ENCODE measurements around the gene CD248. TPM values are rescaled to one million over a fixed set of nuclear protein-coding genes. Genes with fewer than 3 reads are reported as not detected.

CD248 gene
- total RNA-seq, 2 experiments from 2014 or later: 16.8 to 35.5 TPM

DNA sequence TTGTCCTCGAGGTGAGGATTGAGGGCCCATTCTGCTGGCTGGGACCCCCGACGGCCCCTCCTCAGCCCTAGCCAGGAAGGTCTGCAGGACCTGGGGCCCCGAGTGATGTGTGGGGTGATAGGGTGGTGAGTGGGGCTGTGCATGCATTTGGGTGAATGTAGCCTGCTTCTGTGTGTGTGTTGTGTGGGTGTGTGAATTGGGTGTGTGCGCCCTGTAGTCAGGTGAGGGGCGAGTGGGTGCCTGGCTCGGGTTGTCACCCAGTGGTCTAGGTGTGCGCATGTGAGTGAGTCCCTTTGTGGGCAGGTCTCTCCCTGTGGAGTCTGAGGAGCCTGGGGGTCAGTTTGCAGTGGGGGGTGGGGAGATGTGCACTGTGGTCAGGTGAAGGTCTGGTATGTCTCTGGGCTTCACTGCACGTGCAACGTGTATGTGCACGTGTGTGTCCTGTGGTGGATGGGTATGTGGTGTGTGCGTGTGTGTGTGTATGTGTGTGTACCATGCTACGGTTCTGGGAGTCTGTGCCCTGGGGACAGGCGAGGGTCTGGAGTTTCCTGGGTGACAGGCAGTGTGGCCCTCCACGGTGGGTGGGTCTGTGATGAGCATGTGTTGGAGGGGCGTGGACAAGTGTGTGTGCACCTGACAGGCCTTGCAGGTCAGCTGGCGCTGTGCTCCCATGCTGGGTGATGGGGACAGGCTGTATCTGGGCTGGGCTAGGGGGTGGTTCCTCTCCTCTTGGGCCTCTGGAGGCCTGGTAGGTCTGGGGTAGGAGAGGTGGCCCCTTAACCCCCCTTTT, 24.1 kb downstream of the CD248 start:
- Mint-ChIP-seq H3K4me3 (no peak overlapping the region), H3K27ac (no peak overlapping the region), H3K27me3 (peaks cover 30% of the 10 kb centered on the region), H3K9me3 (ENCODE audit: low read depth) (no peaks in the 10 kb centered on the region), H3K36me3 (no peaks in the 10 kb centered on the region), H3K4me1 (peaks cover 31% of the 10 kb centered on the region)
- ATAC-seq (no peak), DNase-seq (no peak)
- CTCF ChIA-PET: no interaction called here

GRCh38 chr11:66291706-66292542, 24.9 kb downstream of the CD248 start, which contains the start of gene TMEM151A:
Gene TMEM151A (plus strand): TSS chr11:66291894. CDS start chr11:66292014, 120 bp downstream.
- peaks cover 39% of the 10 kb centered on the region for H3K4me1 Mint-ChIP-seq
- no peaks in the 10 kb centered on the region for H3K36me3 Mint-ChIP-seq
- H3K27ac Mint-ChIP-seq: no peak within 1 kb of the TSS
- H3K9me3 Mint-ChIP-seq (ENCODE audit: low read depth): no peaks in the 10 kb centered on the region
- ATAC-seq: no peak
- CTCF ChIA-PET: interaction anchor here (0.5 to 4.1 kb wide), 6 partner anchors 9 to 126 kb away, joined by 3 to 31 read pairs (median 4); partner anchors contain the start of gene RIN1
- DNase-seq: no peak
- H3K27me3 Mint-ChIP-seq: peaks cover 30% of the 10 kb centered on the region
- no peak within 1 kb of the TSS for H3K4me3 Mint-ChIP-seq

- ATAC-seq: no peak
- H3K27ac Mint-ChIP-seq: no peak overlapping the region
- peaks cover 30% of the 10 kb centered on the region for H3K27me3 Mint-ChIP-seq
- peaks cover 41% of the 10 kb centered on the region for H3K4me1 Mint-ChIP-seq
- DNase-seq: no peak
- CTCF ChIA-PET: interaction anchor here (0.5 to 4.1 kb wide), 6 partner anchors 9 to 127 kb away, joined by 3 to 31 read pairs (median 4); partner anchors contain the start of gene RIN1
- H3K4me3 Mint-ChIP-seq: no peak overlapping the region
- no peaks in the 10 kb centered on the region for H3K9me3 Mint-ChIP-seq (ENCODE audit: low read depth)
- H3K36me3 Mint-ChIP-seq: no peaks in the 10 kb centered on the region
Measured at GRCh38 chr11:66291303-66291705, 25.5 kb downstream of the CD248 start.

- no peaks in the 10 kb centered on the region for H3K9me3 Mint-ChIP-seq (ENCODE audit: low read depth)
- ATAC-seq: no peak
Measured at GRCh38 chr11:66290330-66290621, 26.6 kb downstream of the CD248 start.

DNA sequence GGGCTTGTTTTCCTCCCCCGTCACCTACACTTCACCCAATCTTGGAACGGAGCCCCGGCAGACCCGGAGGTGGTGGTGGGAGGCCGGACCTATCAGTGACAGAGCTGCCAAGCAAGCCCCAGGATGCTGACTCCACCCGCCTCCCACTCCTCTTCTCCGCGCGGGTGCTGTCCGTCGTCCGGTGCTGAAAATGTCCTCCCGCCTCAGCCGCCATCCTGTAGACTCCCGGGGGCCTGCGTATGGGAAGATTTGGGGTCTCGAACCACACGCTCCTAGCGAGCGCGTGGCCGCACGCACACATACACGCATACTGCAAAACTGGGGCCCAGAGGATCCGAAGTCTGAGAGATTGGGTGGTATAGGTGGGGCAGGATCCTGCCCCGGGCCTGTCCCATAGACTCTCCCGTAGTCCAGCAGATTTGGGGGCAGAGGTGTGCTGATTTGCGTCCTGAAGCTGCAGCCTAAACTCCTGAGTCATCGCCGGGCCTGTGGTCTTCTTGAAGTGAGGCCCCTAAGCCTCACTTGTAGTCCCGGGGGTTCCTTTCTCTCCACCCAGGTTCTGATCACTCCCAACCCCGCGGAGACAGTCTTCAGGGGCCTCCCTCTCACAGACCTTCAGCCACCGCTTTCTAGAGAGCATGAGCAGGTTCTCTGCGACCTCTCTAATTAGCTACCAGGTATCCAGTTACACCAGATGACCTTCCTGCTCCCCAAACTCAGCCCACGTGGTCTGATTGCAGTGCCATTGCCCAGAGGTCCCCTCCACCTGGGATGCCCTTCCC, 27.1 kb downstream of the CD248 start:
- Mint-ChIP-seq H3K27me3 (peaks cover 30% of the 10 kb centered on the region), H3K4me3 (peak overlapping the region; percentile 91), H3K9me3 (ENCODE audit: low read depth) (no peaks in the 10 kb centered on the region), H3K36me3 (no peaks in the 10 kb centered on the region), H3K4me1 (peaks cover 41% of the 10 kb centered on the region), H3K27ac (peak overlapping the region; percentile 73)
- peak; percentile 85 for DNase-seq
- peak; percentile 57 for ATAC-seq
- CTCF ChIA-PET: interaction anchor here (0.7 to 8.5 kb wide), 20 partner anchors 8 to 245 kb away, joined by 3 to 75 read pairs (median 4); partner anchors contain the start of genes CD248, MRPL11 and RIN1

More at GRCh38 chr11:66290330-66290621, 26.6 kb downstream of the CD248 start:
- no peak overlapping the region for H3K27ac Mint-ChIP-seq
- peaks cover 30% of the 10 kb centered on the region for H3K27me3 Mint-ChIP-seq
- H3K4me3 Mint-ChIP-seq: peak overlapping the region; percentile 91
- peaks cover 41% of the 10 kb centered on the region for H3K4me1 Mint-ChIP-seq
- DNase-seq: no peak
- CTCF ChIA-PET: interaction anchor here (1.5 to 4.1 kb wide), 3 partner anchors 9 to 46 kb away, joined by 4 to 31 read pairs (median 8); partner anchors contain the start of gene RIN1
- H3K36me3 Mint-ChIP-seq: no peaks in the 10 kb centered on the region

DNA sequence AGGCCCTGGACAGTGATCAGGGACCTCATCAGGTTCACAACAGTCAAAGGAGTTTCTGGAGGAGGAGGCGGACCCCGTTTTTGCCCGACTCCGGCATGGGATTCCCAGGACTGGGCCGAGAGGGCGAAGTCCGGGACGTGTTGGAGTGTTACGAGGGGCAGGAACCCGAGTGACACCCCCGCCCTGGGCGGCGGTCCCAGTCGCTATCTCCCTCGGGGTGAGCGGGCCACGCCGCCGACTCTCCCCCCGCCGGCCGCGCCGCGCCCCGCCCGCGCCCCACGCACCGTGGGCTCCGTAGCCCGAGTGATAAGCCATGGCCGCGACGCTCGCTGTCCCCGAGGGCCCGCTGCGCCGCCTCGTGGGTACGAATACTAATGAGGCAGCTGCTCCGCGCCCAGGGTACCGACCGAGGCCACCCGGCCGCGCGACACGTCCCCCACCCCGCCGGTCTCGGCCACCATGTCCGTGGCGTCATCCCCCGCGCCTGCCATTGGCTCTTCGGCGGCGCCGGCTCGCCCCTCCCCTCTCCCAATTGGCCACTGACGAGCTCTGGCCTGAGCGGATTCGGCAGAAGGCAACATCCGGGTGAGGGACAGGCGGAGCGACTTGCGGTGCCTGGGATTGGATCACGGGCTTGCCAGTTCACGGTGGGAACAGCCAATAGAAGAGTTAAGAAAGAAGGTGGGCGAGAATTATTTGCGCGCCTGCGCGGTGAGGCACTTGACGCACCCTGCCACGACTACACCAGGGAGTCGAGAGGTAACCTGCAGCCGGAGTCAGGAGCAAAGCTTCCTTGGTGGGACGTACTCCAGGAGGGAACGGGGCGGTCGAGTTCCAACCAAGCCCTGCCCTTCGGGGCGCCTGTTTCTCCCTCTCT, 27.9 kb downstream of the CD248 start, which contains the start of gene YIF1A:
TSS of gene YIF1A (minus strand) at position 473 of the 877 bp plus-strand sequence. CDS start at position 315, 158 bp downstream.
- Mint-ChIP-seq H3K4me3 (peak within 1 kb of the TSS; percentile 91), H3K27me3 (peaks cover 30% of the 10 kb centered on the region), H3K4me1 (peaks cover 41% of the 10 kb centered on the region), H3K36me3 (no peaks in the 10 kb centered on the region), H3K9me3 (ENCODE audit: low read depth) (no peaks in the 10 kb centered on the region), H3K27ac (peak within 1 kb of the TSS; percentile 89)
- ATAC-seq: peak; percentile 96
- CTCF ChIA-PET: interaction anchor here (0.5 to 8.5 kb wide), 26 partner anchors 8 to 244 kb away, joined by 3 to 75 read pairs (median 4); partner anchors contain the start of genes CD248, MRPL11 and RIN1
- peak; percentile 100 for DNase-seq

DNA sequence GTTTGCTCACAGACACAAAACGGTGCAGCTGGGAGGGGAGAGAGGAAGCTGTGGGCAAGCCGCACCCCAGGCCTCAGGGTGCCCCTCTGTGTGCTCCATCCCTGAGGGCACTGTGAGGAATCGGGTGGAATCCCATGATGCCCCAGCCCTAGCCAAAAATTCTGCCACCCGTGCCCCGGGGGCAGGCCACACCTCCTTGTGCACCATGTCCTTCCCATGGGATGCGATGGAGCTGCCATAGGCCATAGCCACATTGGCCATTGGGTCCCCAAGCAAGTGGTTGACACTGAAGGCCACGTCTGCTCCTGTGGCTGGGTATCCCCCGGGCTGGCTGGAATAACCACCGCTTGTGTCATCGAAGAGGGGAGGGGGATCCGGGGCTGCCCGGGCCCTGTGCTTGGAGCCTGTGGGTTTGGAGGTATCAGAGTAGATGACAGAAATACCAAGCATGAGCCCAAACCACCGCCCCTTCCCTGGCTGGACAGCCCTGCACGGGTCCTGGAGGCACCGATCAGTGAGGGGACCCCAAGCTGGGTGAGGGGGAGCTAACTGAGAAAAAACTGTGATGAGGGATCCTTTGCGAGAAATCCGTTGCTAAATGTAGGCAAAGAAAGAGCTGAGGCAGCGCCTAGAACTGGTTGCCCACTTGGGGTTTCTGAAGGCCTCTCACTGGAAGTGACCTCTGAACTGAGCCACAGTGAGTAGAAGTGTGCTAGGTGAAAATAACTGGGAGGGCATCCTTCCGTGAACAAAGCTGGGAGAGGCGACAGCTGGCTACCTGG, 28.8 kb downstream of the CD248 start:
- H3K9me3 Mint-ChIP-seq (ENCODE audit: low read depth): no peaks in the 10 kb centered on the region

GRCh38 chr11:66287211-66287888, 29.5 kb downstream of the CD248 start:
- DNase-seq (no peak), ATAC-seq (no peak)
- no peaks in the 10 kb centered on the region for H3K36me3 Mint-ChIP-seq
- H3K4me3 Mint-ChIP-seq: peak overlapping the region; percentile 54
- peaks cover 46% of the 10 kb centered on the region for H3K4me1 Mint-ChIP-seq
- H3K27me3 Mint-ChIP-seq: peaks cover 17% of the 10 kb centered on the region
- CTCF ChIA-PET: interaction anchor here (0.6 to 8.5 kb wide), 7 partner anchors 15 to 65 kb away, joined by 3 to 75 read pairs (median 3); no protein-coding TSS in a partner anchor
- peak overlapping the region; percentile 52 for H3K27ac Mint-ChIP-seq
- H3K9me3 Mint-ChIP-seq (ENCODE audit: low read depth): no peaks in the 10 kb centered on the region

More for the DNA sequence above, 28.8 kb downstream of the CD248 start:
- DNase-seq: no peak
- Mint-ChIP-seq H3K4me3 (peak overlapping the region; percentile 91), H3K36me3 (no peaks in the 10 kb centered on the region), H3K27ac (peak overlapping the region; percentile 89), H3K27me3 (peaks cover 24% of the 10 kb centered on the region), H3K4me1 (peaks cover 43% of the 10 kb centered on the region)
- ATAC-seq: no peak
- CTCF ChIA-PET: interaction anchor here (0.7 to 8.5 kb wide), 21 partner anchors 8 to 244 kb away, joined by 3 to 75 read pairs (median 4); partner anchors contain the start of genes MRPL11 and RIN1

DNA sequence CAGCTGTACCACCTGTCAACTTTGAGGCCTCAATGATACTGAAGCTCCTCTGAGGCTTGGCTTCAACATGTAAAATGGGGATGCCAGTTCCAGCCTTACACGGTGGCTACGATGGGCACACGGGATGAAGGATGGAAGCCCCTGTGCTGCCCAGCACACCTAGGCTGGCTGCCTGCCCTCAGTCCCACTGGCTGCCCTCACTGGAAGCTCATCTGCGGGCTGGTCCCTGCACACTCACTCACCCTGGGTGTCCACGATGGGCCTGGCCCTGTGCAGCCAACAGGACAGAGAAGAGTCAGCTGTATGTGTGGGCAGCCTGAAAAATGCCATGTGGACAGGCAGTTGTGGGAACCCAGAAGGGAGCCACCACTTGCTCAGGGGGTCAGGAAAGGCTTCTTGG, 30.1 kb downstream of the CD248 start:
- no peak for DNase-seq
- H3K36me3 Mint-ChIP-seq: no peaks in the 10 kb centered on the region
- H3K9me3 Mint-ChIP-seq (ENCODE audit: low read depth): no peaks in the 10 kb centered on the region
- CTCF ChIA-PET: interaction anchor here (0.6 to 8.5 kb wide), 5 partner anchors 14 to 65 kb away, joined by 3 to 75 read pairs (median 3); no protein-coding TSS in a partner anchor
- no peak overlapping the region for H3K4me3 Mint-ChIP-seq
- no peak for ATAC-seq
- peaks cover 50% of the 10 kb centered on the region for H3K4me1 Mint-ChIP-seq
- H3K27me3 Mint-ChIP-seq: peaks cover 17% of the 10 kb centered on the region
- peak overlapping the region; percentile 32 for H3K27ac Mint-ChIP-seq

GRCh38 chr11:66285250-66285947, 31.4 kb downstream of the CD248 start:
- no peak overlapping the region for H3K4me3 Mint-ChIP-seq
- H3K27ac Mint-ChIP-seq: no peak overlapping the region
- ATAC-seq (no peak), DNase-seq (no peak)
- no peaks in the 10 kb centered on the region for H3K36me3 Mint-ChIP-seq
- CTCF ChIA-PET: interaction anchor here (1.4 to 8.5 kb wide), 2 partner anchors 15 to 63 kb away, joined by 3 to 75 read pairs; no protein-coding TSS in a partner anchor
- no peaks in the 10 kb centered on the region for H3K9me3 Mint-ChIP-seq (ENCODE audit: low read depth)
- H3K4me1 Mint-ChIP-seq: peaks cover 45% of the 10 kb centered on the region
- H3K27me3 Mint-ChIP-seq: peaks cover 7% of the 10 kb centered on the region
